HG03196 (cell line): ENCODE measurements around the gene SPSB1.
"Not testable (repeated sequence)": the region's sequence is repeated elsewhere in the genome, so short reads cannot be mapped to it uniquely, and the experiment has no call there.

Source experiments
- ATAC-seq: cut with Tn5 transposase; IDR thresholded peaks from one replicate; pipeline ENCODE4 v1.9.1; 2021; ENCODE audit not compliant: unreplicated experiment

The SPSB1 gene

GRCh38 chr1:9299571-9300541 lies 7.2 kb downstream of the SPSB1 start:
- ATAC-seq = not testable (repeated sequence)

GRCh38 chr1:9300573-9300972 lies 7.9 kb downstream of the SPSB1 start:
- ATAC-seq = no peak

GRCh38 chr1:9302745-9303524 lies 10.2 kb downstream of the SPSB1 start:
- ATAC-seq = no peak

GRCh38 chr1:9303916-9304315 lies 11.2 kb downstream of the SPSB1 start:
- ATAC-seq = no peak

GRCh38 chr1:9305216-9305615 lies 12.5 kb downstream of the SPSB1 start:
- no peak for ATAC-seq

- ATAC-seq = no peak
Observed at GRCh38 chr1:9306006-9306405, 13.3 kb downstream of the SPSB1 start.

GRCh38 chr1:9307303-9307702 lies 14.6 kb downstream of the SPSB1 start:
- ATAC-seq = no peak

- no peak for ATAC-seq
Observed at GRCh38 chr1:9308236-9308785, 15.6 kb downstream of the SPSB1 start.

GRCh38 chr1:9309080-9309479 lies 16.4 kb downstream of the SPSB1 start:
- no peak for ATAC-seq

- ATAC-seq = no peak
Observed at GRCh38 chr1:9309991-9310390, 17.3 kb downstream of the SPSB1 start.

GRCh38 chr1:9311029-9311428 lies 18.3 kb downstream of the SPSB1 start:
- no peak for ATAC-seq

GRCh38 chr1:9311479-9311878 lies 18.8 kb downstream of the SPSB1 start:
- ATAC-seq = no peak

- no peak for ATAC-seq
Observed at GRCh38 chr1:9312168-9312720, 19.6 kb downstream of the SPSB1 start.

- no peak for ATAC-seq
Observed at GRCh38 chr1:9313576-9313975, 20.9 kb downstream of the SPSB1 start.

GRCh38 chr1:9314111-9314510 lies 21.4 kb downstream of the SPSB1 start:
- ATAC-seq = no peak

- ATAC-seq = no peak
Observed at GRCh38 chr1:9314711-9315379, 22.2 kb downstream of the SPSB1 start.

- ATAC-seq = no peak
Observed at GRCh38 chr1:9315411-9316079, 22.9 kb downstream of the SPSB1 start.

- ATAC-seq = no peak
Observed at GRCh38 chr1:9316080-9316444, 23.4 kb downstream of the SPSB1 start.

- ATAC-seq = no peak
Observed at GRCh38 chr1:9316512-9316911, 23.8 kb downstream of the SPSB1 start.

- no peak for ATAC-seq
Observed at GRCh38 chr1:9317072-9317471, 24.4 kb downstream of the SPSB1 start.
